Thymus (tissue), 11 donors: ENCODE results near the gene ETV1. TPM values are rescaled to one million over a fixed set of nuclear protein-coding genes. Genes with fewer than 3 reads are reported as not detected.

Experiments
- DNase-seq, 9 donors: peaks; one replicate each; pipeline ENCODE4 v3.0.0-alpha.2; 2013; ENCODE audit warnings: low spot score in 9 of 9, low read depth in 6 of 9, missing footprints in 1 of 9
- H3K27ac ChIP-seq, 2 donors: one replicate each; pipeline ENCODE4 v1.5.1; 2013; ENCODE audit warnings: control low read depth in 1 of 2, low read depth in 1 of 2, low read length in 1 of 2, mild to moderate bottlenecking in 1 of 2, moderate library complexity in 1 of 2
- H3K27me3 ChIP-seq, 2 donors: one replicate each; pipeline ENCODE4 v1.5.1; 2013; ENCODE audit warnings: low read length in 1 of 2; ENCODE audit not compliant: control insufficient read depth in 2 of 2, insufficient read depth in 1 of 2
- H3K36me3 ChIP-seq, 2 donors: one replicate each; pipeline ENCODE4 v1.5.1; 2013; ENCODE audit warnings: low read length in 1 of 2, mild to moderate bottlenecking in 1 of 2, moderate library complexity in 1 of 2; ENCODE audit not compliant: control insufficient read depth in 2 of 2, insufficient read depth in 2 of 2
- H3K4me1 ChIP-seq, 2 donors: one replicate each; pipeline ENCODE4 v1.5.1; 2013; ENCODE audit warnings: low read length in 2 of 2; ENCODE audit not compliant: control insufficient read depth in 2 of 2, insufficient read depth in 2 of 2
- H3K4me3 ChIP-seq, 2 donors: one replicate each; pipeline ENCODE4 v1.5.1; 2013; ENCODE audit warnings: low read length in 2 of 2, control low read depth in 1 of 2, mild to moderate bottlenecking in 1 of 2
- H3K9me3 ChIP-seq, 2 donors: one replicate each; pipeline ENCODE4 v1.5.1; 2013; ENCODE audit warnings: low read length in 1 of 2, mild to moderate bottlenecking in 1 of 2; ENCODE audit not compliant: control insufficient read depth in 2 of 2, insufficient read depth in 1 of 2
- WGBS: extraction: QIAGEN DNeasy Blood & Tissue Kit; methylation state at CpG from one replicate; pipeline ENCODE4 v1.1.7; 2013; 5-methylcytosine and 5-hydroxymethylcytosine counted together
- polyA plus RNA-seq: library from polyadenylated mRNA; stranded (reverse); fragments of 200-250 nt; gene quantifications from one replicate; pipeline ENCODE4 v1.2.3, GENCODE V29; 2013
- total RNA-seq: library from RNA; stranded (reverse); fragments of 120-200 nt; gene quantifications from one replicate; pipeline ENCODE4 v1.2.4, GENCODE V29; 2013
- donor health status: healthy.

ETV1 gene
- total and polyA plus RNA-seq, 2 donors: 3.5 to 12.5 TPM

- 98% methylated on average over 2 of the region's 2 CpGs for WGBS
- Histone ChIP-seq H3K9me3 (no peaks in the 10 kb centered on the region), H3K27me3 (no peaks in the 10 kb centered on the region), H3K4me1 (no peaks in the 10 kb centered on the region), H3K36me3 (no peaks in the 10 kb centered on the region), H3K27ac (no peak overlapping the region), H3K4me3 (no peak overlapping the region)
- DNase-seq: no peak
These were observed 144.5 kb downstream of the ETV1 start for GRCh38 chr7:13844954-13845353.

GRCh38 chr7:13841284-13841683, 148.2 kb downstream of the ETV1 start:
- Histone ChIP-seq H3K27ac (no peak overlapping the region), H3K9me3 (no peaks in the 10 kb centered on the region), H3K27me3 (no peaks in the 10 kb centered on the region), H3K4me3 (no peak overlapping the region), H3K36me3 (no peaks in the 10 kb centered on the region), H3K4me1 (no peaks in the 10 kb centered on the region)
- DNase-seq: no peak
- WGBS: 93% methylated on average over 2 of the region's 2 CpGs
